ENCODE measurements around the gene DOC2B. TPM values are rescaled to one million over a fixed set of nuclear protein-coding genes. Genes with fewer than 3 reads are reported as not detected.
A peak's percentile ranks its signal among the peaks of the same experiment; 100 is the strongest.

The DOC2B gene
- total RNA-seq, 1 experiment from 2014 or later = 2.7 TPM

DNA sequence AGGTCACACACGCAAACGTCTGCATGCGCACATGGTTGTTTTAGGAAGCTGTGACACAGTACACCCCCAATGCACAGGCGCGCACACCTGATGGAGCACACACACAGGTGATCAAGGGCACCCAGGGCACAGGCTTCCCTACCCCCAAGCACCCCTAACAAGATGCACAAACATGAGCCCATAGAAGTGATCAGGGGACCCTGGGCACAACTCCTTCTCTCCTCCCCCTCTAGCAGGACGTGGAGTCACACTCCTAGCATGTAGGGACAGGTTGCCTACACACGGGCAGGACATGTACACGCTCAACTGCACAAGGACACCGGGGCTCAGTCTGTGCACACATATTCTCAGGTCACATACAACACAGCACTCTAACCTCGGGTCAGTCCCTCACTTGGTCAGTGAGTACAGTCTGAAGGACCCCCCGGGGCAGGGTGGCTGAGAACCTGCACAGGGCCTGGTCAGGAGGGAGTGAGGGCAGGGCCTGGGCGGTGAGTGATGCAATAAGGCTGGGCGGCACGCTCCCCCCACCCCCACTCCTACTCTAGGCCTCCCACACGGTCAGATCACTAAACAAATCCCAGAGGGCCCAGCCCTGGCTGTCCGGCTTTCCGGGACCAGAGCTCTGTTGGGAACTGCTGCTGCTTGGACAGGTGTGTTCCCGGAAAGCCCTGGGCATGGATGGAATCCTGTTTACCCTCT, 751 bp upstream of the DOC2B start:
- no peak for TF ChIP-seq CREM (CRISPR knock-in tag; IDR thresholded peaks at IDR 0.05)
- peak; percentile 98 for TF ChIP-seq GABPB1 (CRISPR knock-in tag; IDR thresholded peaks at IDR 0.05)
- no peak for TF ChIP-seq GRHL2 (CRISPR knock-in tag; IDR thresholded peaks at IDR 0.05; ENCODE audit: insufficient replicate concordance, severe bottlenecking)
- TF ChIP-seq, protein P1, sequence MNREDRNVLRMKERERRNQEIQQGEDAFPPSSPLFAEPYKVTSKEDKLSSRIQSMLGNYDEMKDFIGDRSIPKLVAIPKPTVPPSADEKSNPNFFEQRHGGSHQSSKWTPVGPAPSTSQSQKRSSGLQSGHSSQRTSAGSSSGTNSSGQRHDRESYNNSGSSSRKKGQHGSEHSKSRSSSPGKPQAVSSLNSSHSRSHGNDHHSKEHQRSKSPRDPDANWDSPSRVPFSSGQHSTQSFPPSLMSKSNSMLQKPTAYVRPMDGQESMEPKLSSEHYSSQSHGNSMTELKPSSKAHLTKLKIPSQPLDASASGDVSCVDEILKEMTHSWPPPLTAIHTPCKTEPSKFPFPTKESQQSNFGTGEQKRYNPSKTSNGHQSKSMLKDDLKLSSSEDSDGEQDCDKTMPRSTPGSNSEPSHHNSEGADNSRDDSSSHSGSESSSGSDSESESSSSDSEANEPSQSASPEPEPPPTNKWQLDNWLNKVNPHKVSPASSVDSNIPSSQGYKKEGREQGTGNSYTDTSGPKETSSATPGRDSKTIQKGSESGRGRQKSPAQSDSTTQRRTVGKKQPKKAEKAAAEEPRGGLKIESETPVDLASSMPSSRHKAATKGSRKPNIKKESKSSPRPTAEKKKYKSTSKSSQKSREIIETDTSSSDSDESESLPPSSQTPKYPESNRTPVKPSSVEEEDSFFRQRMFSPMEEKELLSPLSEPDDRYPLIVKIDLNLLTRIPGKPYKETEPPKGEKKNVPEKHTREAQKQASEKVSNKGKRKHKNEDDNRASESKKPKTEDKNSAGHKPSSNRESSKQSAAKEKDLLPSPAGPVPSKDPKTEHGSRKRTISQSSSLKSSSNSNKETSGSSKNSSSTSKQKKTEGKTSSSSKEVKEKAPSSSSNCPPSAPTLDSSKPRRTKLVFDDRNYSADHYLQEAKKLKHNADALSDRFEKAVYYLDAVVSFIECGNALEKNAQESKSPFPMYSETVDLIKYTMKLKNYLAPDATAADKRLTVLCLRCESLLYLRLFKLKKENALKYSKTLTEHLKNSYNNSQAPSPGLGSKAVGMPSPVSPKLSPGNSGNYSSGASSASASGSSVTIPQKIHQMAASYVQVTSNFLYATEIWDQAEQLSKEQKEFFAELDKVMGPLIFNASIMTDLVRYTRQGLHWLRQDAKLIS (CRISPR knock-in tag; IDR thresholded peaks at IDR 0.05; ENCODE audit: borderline replicate concordance) = no peak
- TF ChIP-seq, protein P2, sequence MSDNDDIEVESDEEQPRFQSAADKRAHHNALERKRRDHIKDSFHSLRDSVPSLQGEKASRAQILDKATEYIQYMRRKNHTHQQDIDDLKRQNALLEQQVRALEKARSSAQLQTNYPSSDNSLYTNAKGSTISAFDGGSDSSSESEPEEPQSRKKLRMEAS (CRISPR knock-in tag; IDR thresholded peaks at IDR 0.05) = 0 out of 2 replicates have a peak, but pooled peaks have one; percentile 26
- TF ChIP-seq ETV6 (CRISPR knock-in tag; IDR thresholded peaks at IDR 0.05) = no peak
- TF ChIP-seq, protein P3, sequence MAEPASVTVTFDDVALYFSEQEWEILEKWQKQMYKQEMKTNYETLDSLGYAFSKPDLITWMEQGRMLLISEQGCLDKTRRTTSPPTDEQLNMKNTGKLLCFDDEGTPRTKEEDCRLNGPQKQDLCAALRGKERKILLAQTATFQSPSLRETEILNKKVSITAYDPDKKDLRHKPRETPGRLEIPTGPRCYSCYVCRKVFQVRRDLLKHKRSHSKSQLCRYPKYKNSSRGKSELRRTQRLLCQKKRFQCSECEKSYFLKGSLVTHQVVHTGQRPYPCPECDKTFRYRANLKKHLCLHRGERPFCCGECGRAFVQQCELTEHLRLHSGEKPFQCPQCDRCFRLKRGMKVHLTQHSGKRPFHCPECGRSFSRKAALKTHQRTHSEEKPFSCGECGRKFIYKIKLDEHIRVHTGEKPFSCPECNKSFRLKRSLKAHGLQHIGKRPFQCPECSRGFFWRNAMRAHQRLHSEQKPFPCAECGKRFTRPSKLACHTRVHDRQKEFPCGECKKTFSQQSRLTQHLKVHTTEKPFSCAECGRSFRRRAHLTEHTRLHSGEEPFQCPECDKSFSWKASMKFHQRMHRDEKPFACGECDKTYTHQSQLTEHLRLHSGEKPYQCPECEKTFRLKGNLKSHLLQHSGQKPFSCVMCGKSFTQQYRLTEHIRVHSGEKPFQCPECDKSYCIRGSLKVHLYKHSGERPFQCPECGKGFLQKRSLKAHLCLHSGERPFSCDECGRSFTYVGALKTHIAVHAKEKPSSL (CRISPR knock-in tag; conservative IDR thresholded peaks at IDR 0.05) = no peak
- TF ChIP-seq, protein P4, sequence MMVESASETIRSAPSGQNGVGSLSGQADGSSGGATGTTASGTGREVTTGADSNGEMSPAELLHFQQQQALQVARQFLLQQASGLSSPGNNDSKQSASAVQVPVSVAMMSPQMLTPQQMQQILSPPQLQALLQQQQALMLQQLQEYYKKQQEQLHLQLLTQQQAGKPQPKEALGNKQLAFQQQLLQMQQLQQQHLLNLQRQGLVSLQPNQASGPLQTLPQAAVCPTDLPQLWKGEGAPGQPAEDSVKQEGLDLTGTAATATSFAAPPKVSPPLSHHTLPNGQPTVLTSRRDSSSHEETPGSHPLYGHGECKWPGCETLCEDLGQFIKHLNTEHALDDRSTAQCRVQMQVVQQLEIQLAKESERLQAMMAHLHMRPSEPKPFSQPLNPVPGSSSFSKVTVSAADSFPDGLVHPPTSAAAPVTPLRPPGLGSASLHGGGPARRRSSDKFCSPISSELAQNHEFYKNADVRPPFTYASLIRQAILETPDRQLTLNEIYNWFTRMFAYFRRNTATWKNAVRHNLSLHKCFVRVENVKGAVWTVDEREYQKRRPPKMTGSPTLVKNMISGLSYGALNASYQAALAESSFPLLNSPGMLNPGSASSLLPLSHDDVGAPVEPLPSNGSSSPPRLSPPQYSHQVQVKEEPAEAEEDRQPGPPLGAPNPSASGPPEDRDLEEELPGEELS (CRISPR knock-in tag; IDR thresholded peaks at IDR 0.05) = no peak
- Mint-ChIP-seq H3K36me3 (no peaks in the 10 kb centered on the region), H3K9me3 (no peaks in the 10 kb centered on the region), H3K4me1 (peaks cover 12% of the 10 kb centered on the region), H3K27me3 (ENCODE audit: low read depth) (peaks cover 54% of the 10 kb centered on the region), H3K4me3 (peak overlapping the region; percentile 72), H3K27ac (no peak overlapping the region)
- ATAC-seq (no peak), DNase-seq (ENCODE audit: low spot score) (peak; percentile 31)
- POLR2A ChIA-PET = no interaction called here
- CTCF ChIA-PET = interaction anchor here (1.0 to 1.2 kb wide), 2 partner anchors 9 to 126 kb away, joined by 3 read pairs; no protein-coding TSS in a partner anchor

DNA sequence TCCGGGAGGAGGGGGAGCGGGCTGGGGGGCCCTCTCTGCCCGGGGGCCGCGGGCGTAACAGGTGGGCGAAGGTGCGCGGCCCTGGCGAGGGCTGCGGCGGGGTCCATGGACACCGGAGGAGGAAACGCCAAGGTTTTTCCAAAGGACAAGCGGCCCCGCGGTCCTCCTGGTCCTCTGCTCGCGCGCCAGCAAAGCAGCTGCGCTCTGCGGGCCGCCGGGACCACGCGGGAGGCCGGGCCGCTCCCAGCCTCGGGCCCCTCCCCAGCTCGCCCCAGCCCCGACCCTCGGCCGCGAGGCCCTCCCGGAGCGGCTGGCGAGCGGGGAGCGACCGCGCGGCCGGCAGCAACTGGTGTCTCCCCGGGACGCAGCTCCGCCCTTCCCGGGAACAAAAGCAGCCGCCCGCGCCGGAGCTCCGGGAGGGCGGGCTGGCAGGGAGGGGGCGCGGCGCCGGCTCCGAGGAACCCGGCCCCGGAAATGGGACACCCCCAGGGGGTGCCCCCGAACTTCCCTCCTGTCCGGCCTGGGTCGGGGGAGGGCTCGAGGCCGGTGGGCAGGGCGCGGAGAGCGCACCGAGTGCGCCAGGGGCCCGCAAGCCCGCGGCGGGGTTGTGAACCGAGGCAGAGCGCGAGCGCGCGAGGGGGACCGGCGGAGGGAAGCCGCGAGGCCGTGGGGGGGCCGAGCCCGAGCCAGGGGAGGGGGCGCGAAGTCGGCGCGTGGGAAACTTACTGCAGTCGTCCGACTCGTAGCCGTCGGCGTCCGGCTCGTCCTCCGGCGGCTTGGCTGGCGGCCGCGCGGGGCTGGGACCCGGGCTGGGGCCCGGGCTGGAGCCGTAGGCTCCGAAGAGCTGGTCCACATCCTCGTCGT, 837 bp downstream of the DOC2B start:
- Mint-ChIP-seq H3K4me1 (peaks cover 12% of the 10 kb centered on the region), H3K4me3 (no peak overlapping the region), H3K36me3 (no peaks in the 10 kb centered on the region), H3K9me3 (no peaks in the 10 kb centered on the region), H3K27ac (no peak overlapping the region), H3K27me3 (ENCODE audit: low read depth) (peaks cover 52% of the 10 kb centered on the region)
- TF ChIP-seq TP53 (CRISPR knock-in tag; IDR thresholded peaks at IDR 0.05) = peak; percentile 52; the same call in 1 of the 2 replicates
- TF ChIP-seq, protein P5, sequence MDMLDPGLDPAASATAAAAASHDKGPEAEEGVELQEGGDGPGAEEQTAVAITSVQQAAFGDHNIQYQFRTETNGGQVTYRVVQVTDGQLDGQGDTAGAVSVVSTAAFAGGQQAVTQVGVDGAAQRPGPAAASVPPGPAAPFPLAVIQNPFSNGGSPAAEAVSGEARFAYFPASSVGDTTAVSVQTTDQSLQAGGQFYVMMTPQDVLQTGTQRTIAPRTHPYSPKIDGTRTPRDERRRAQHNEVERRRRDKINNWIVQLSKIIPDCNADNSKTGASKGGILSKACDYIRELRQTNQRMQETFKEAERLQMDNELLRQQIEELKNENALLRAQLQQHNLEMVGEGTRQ (CRISPR knock-in tag; IDR thresholded peaks at IDR 0.05) = no peak
- no peak for TF ChIP-seq ZNF138 (CRISPR knock-in tag; conservative IDR thresholded peaks at IDR 0.05)
- peak; percentile 88 for TF ChIP-seq ZNF423 (CRISPR knock-in tag; IDR thresholded peaks at IDR 0.05)
- ChIA-PET POLR2A (no interaction called here), CTCF (interaction anchor here (0.5 to 1.5 kb wide), 6 partner anchors 57 to 818 kb away, joined by 3 to 4 read pairs (median 4); no protein-coding TSS in a partner anchor)
- ATAC-seq (peak; percentile 15), DNase-seq (ENCODE audit: low spot score) (no peak)
